SK-N-MC (cell line): Measurements from ENCODE around the gene PPIF.

ENCODE experiments used
- DNase-seq: peaks from one replicate; pipeline ENCODE4 v3.0.0-alpha.2; 2011; ENCODE audit warnings: low read depth, low spot score
- H3K27ac ChIP-seq: fragments of 200-600 bp; sonication (generic); 2 replicates; pipeline ENCODE4 v1.5.1; 2016; ENCODE audit warnings: mixed run types
- H3K36me3 ChIP-seq: fragments of 200-600 bp; sonication (generic); 2 replicates; pipeline ENCODE4 v1.6.1; 2017; ENCODE audit warnings: antibody characterized with exemption, low read length, mixed read lengths; ENCODE audit not compliant: insufficient read depth
- H3K4me3 ChIP-seq: fragments of 200-600 bp; sonication (generic); 2 replicates; pipeline ENCODE4 v1.5.1; 2016
- H3K9ac ChIP-seq: fragments of 200-600 bp; sonication (generic); 2 replicates; pipeline ENCODE4 v1.8.0; 2017; ENCODE audit warnings: mixed run types, mixed read lengths; ENCODE audit not compliant: insufficient read length
- H3K9me3 ChIP-seq: fragments of 200-600 bp; sonication (generic); 2 replicates; pipeline ENCODE4 v1.6.1; 2017; ENCODE audit warnings: low read depth, mild to moderate bottlenecking, antibody characterized with exemption, low read length, moderate library complexity, mixed read lengths
- EZH2 ChIP-seq: fragments of 200-600 bp; sonication (generic); IDR thresholded peaks from one replicate; pipeline ENCODE4 v1.6.1; 2017; ENCODE audit warnings: antibody characterized with exemption
- FOXP2 ChIP-seq: optimal IDR thresholded peaks from 2 replicates; pipeline ENCODE3; 2011; ENCODE audit warnings: mild to moderate bottlenecking, moderate library complexity; ENCODE audit not compliant: insufficient read depth; ENCODE audit errors: extremely low read length, control extremely low read depth
- POLR2AphosphoS5 ChIP-seq: IDR thresholded peaks from 2 replicates; pipeline ENCODE4 v1.6.1; 2012; ENCODE audit warnings: mild to moderate bottlenecking, low read depth, low read length, borderline replicate concordance

Gene PPIF

GRCh38 chr10:79348640-79348988 lies 1.3 kb downstream of the PPIF start:
- Histone ChIP-seq H3K27ac (no peak overlapping the region), H3K4me3 (peak overlapping the region; percentile 82), H3K36me3 (peaks cover 44% of the 10 kb centered on the region; the same call in 1 of the 2 replicates), H3K9ac (peak overlapping the region; percentile 92), H3K9me3 (no peaks in the 10 kb centered on the region)
- TF ChIP-seq FOXP2 (no peak), POLR2AphosphoS5 (no peak), EZH2 (no peak)
- no peak for DNase-seq

DNA sequence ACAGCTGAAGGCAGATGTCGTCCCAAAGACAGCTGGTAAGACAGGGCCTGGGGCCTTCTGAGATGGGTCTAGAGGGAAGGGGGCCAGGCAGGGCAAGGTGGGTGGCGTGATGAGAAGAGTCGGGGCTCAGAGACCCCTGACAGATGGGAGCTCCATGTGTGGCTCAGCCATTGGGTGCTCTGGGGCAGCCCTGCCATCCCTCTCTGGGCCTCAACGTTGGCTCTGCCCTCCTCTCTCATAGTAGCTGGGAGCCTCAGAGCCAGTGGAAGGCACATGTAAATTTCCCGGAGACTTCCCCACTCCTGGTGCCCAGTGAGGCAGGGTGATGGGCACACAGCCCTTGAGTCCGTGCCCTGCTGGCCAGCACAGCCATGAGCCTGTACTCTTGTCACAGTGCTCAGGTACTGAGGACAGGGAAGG lies 1.8 kb downstream of the PPIF start:
- Histone ChIP-seq H3K36me3 (peaks cover 49% of the 10 kb centered on the region; the same call in 1 of the 2 replicates), H3K9me3 (no peaks in the 10 kb centered on the region), H3K4me3 (peak overlapping the region; percentile 82; the same call in 1 of the 2 replicates), H3K27ac (no peak overlapping the region), H3K9ac (peak overlapping the region; percentile 92)
- DNase-seq: no peak
- TF ChIP-seq EZH2: no peak
- TF ChIP-seq FOXP2: no peak
- TF ChIP-seq POLR2AphosphoS5: no peak

GRCh38 chr10:79349766-79350406 lies 2.6 kb downstream of the PPIF start:
- Histone ChIP-seq H3K4me3 (no peak overlapping the region), H3K9ac (no peak overlapping the region), H3K36me3 (peaks cover 57% of the 10 kb centered on the region; the same call in 1 of the 2 replicates), H3K9me3 (no peaks in the 10 kb centered on the region), H3K27ac (no peak overlapping the region)
- TF ChIP-seq POLR2AphosphoS5 (no peak), FOXP2 (no peak), EZH2 (no peak)
- no peak for DNase-seq

GRCh38 chr10:79350407-79351154 lies 3.3 kb downstream of the PPIF start:
- H3K9me3 ChIP-seq: no peaks in the 10 kb centered on the region
- TF ChIP-seq POLR2AphosphoS5: no peak
- H3K36me3 ChIP-seq: peaks cover 58% of the 10 kb centered on the region; the same call in 1 of the 2 replicates
- no peak overlapping the region for H3K4me3 ChIP-seq
- no peak overlapping the region for H3K9ac ChIP-seq
- no peak overlapping the region for H3K27ac ChIP-seq
- DNase-seq: no peak

DNA sequence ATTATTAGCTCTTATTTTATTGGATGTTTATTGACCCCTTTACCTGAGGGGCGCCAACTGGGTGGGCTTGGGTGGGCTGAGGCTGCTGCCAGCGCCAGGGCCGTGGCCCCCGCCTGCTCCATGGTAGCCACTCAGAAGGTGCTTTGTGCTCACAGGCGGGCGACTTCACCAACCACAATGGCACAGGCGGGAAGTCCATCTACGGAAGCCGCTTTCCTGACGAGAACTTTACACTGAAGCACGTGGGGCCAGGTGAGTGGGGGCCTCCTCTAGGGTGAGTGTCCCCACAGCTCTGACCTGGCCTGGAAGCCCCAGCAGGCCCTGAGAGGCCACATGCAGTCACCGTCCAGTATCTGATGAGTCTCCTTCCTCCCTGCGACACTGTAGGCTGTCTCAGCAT lies 4.1 kb downstream of the PPIF start:
- Histone ChIP-seq H3K9me3 (no peaks in the 10 kb centered on the region), H3K9ac (no peak overlapping the region), H3K36me3 (peaks cover 58% of the 10 kb centered on the region; the same call in 1 of the 2 replicates), H3K27ac (no peak overlapping the region), H3K4me3 (no peak overlapping the region)
- DNase-seq: no peak
- TF ChIP-seq FOXP2 (no peak), EZH2 (no peak), POLR2AphosphoS5 (no peak)

DNA sequence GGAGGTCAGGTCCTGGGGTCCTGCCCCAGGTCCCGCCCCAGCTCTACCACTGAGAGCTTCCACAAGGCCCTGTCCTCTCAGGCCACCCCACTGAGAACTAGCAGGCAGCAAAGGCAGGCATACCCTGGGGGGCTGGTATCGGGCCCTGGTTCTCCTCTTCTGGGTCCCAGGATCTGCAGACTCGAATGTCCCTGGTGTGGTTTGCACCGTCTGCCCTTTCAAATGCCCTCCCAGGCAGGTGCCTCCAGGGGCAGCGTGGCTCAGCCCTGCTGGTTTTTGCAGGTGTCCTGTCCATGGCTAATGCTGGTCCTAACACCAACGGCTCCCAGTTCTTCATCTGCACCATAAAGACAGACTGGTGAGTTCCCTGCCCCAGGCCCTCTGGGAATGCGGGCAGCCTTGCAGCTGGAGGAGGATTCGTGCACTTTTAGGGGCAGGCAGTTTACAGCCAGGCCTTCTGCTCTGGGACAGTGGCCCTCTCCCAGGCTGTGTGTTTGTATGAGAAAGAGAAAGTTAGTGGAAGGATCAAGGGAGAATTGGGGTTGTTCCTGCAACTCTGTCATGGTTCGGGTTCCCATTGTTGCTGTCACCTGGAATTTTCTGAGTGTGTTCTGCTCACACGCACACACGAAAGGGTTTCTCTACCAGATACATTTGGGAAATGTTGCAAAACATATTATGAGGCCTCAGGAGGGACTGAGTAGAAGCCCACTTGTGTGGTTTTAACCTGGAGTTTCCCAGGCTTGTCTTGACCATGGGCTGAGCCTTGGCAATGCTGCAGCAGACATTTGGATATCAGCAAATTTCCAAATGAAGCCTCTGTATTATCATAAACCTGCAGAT lies 5.0 kb downstream of the PPIF start:
- no peaks in the 10 kb centered on the region for H3K9me3 ChIP-seq
- DNase-seq: no peak
- H3K4me3 ChIP-seq: no peak overlapping the region
- no peak overlapping the region for H3K27ac ChIP-seq
- TF ChIP-seq FOXP2: no peak
- TF ChIP-seq EZH2: no peak
- no peak for TF ChIP-seq POLR2AphosphoS5
- peaks cover 58% of the 10 kb centered on the region; the same call in 1 of the 2 replicates for H3K36me3 ChIP-seq
- H3K9ac ChIP-seq: no peak overlapping the region

DNA sequence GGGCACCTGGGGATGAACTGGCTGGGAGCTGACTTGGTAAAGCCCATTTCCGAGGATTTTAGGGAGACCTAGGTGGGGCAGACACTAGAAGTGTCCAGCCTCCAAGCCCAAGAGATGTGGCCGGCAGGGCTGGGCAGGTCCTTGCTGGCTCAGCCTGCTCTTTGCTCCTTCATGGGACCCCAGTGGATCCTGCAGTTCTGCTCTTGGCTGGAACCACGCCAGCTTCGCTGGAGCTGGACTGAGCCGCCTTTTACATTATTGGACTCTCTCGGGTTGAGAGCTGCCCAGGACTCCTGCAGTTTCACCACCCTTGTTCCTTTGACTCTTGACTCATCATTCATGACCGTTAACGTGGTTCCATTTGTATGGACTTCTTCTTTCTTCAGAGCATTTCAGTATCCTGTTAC lies 5.7 kb downstream of the PPIF start:
- TF ChIP-seq EZH2: no peak
- no peak for TF ChIP-seq FOXP2
- no peak for TF ChIP-seq POLR2AphosphoS5
- DNase-seq: no peak

GRCh38 chr10:79353726-79354125 lies 6.5 kb downstream of the PPIF start:
- H3K27ac ChIP-seq: no peak overlapping the region
- no peak overlapping the region for H3K9ac ChIP-seq
- peaks cover 58% of the 10 kb centered on the region; the same call in 1 of the 2 replicates for H3K36me3 ChIP-seq
- no peak overlapping the region for H3K4me3 ChIP-seq
- DNase-seq: no peak
- H3K9me3 ChIP-seq: no peaks in the 10 kb centered on the region
- no peak for TF ChIP-seq FOXP2
- TF ChIP-seq POLR2AphosphoS5: no peak
- TF ChIP-seq EZH2: no peak

More for the DNA sequence above, 5.7 kb downstream of the PPIF start:
- Histone ChIP-seq H3K36me3 (peaks cover 58% of the 10 kb centered on the region; the same call in 1 of the 2 replicates), H3K4me3 (no peak overlapping the region), H3K9ac (no peak overlapping the region), H3K27ac (no peak overlapping the region), H3K9me3 (no peaks in the 10 kb centered on the region)
